ENCODE measurements around the gene TCF4. TPM values are rescaled to one million over a fixed set of nuclear protein-coding genes. Genes with fewer than 3 reads are reported as not detected.

Gene TCF4
- total and polyA plus RNA-seq, 8 donors, result 5.1 to 187 (median 39.9) TPM

GRCh38 chr18:55442561-55442960 is 145.4 kb downstream of the TCF4 start:
- Histone ChIP-seq H3K36me3 (no peaks in the 10 kb centered on the region), H3K9me3 (peaks cover 0 to 9% (median 3%) of the 10 kb centered on the region in 4 donors), H3K4me1 (no peaks in the 10 kb centered on the region), H3K27ac (no peak overlapping the region), H3K27me3 (no peaks in the 10 kb centered on the region), H3K4me3 (no peak overlapping the region)
- 77 to 89% (median 79%) methylated on average over 4 of the region's 4 CpGs for WGBS, 5 donors
- DNase-seq, result no peak
- intact Hi-C loops (cut with DNase I; ENCODE audit: low total_unique reads), result no loop called here
- TF ChIP-seq POLR2AphosphoS5 (IDR thresholded peaks at IDR 0.05) (no peak), POLR2A (IDR thresholded peaks at IDR 0.05) (no peak), EP300 (IDR thresholded peaks at IDR 0.05) (no peak)
- TF ChIP-seq, protein P1, sequence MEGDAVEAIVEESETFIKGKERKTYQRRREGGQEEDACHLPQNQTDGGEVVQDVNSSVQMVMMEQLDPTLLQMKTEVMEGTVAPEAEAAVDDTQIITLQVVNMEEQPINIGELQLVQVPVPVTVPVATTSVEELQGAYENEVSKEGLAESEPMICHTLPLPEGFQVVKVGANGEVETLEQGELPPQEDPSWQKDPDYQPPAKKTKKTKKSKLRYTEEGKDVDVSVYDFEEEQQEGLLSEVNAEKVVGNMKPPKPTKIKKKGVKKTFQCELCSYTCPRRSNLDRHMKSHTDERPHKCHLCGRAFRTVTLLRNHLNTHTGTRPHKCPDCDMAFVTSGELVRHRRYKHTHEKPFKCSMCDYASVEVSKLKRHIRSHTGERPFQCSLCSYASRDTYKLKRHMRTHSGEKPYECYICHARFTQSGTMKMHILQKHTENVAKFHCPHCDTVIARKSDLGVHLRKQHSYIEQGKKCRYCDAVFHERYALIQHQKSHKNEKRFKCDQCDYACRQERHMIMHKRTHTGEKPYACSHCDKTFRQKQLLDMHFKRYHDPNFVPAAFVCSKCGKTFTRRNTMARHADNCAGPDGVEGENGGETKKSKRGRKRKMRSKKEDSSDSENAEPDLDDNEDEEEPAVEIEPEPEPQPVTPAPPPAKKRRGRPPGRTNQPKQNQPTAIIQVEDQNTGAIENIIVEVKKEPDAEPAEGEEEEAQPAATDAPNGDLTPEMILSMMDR (IDR thresholded peaks at IDR 0.05), result no peak

- Histone ChIP-seq H3K27me3 (no peaks in the 10 kb centered on the region), H3K9me3 (peaks cover 0 to 6% (median 2%) of the 10 kb centered on the region in 4 donors), H3K36me3 (no peaks in the 10 kb centered on the region), H3K4me1 (no peaks in the 10 kb centered on the region), H3K27ac (no peak overlapping the region), H3K4me3 (no peak overlapping the region)
- DNase-seq, result no peak
- TF ChIP-seq, protein P1 (IDR thresholded peaks at IDR 0.05), result no peak
- TF ChIP-seq POLR2A (IDR thresholded peaks at IDR 0.05) (no peak), POLR2AphosphoS5 (IDR thresholded peaks at IDR 0.05) (no peak), EP300 (IDR thresholded peaks at IDR 0.05) (no peak)
- intact Hi-C loops (cut with DNase I; ENCODE audit: low total_unique reads), result no loop called here
Measured at GRCh38 chr18:55440988-55441387, 147.0 kb downstream of the TCF4 start.

GRCh38 chr18:55439056-55439455 is 148.9 kb downstream of the TCF4 start:
- no peaks in the 10 kb centered on the region for H3K4me1 ChIP-seq
- no peak overlapping the region for H3K4me3 ChIP-seq
- H3K36me3 ChIP-seq, result no peaks in the 10 kb centered on the region
- TF ChIP-seq EP300 (IDR thresholded peaks at IDR 0.05) (no peak), POLR2A (IDR thresholded peaks at IDR 0.05) (no peak), POLR2AphosphoS5 (IDR thresholded peaks at IDR 0.05) (no peak)
- TF ChIP-seq, protein P1 (IDR thresholded peaks at IDR 0.05), result no peak
- H3K27me3 ChIP-seq, result no peaks in the 10 kb centered on the region
- H3K27ac ChIP-seq, result no peak overlapping the region
- 60 to 82% (median 71%) methylated on average over 3 of the region's 3 CpGs for WGBS, 5 donors
- H3K9me3 ChIP-seq, result no peaks in the 10 kb centered on the region
- no peak for DNase-seq
- intact Hi-C loops (cut with DNase I; ENCODE audit: low total_unique reads), result no loop called here

GRCh38 chr18:55435592-55435991 is 152.4 kb downstream of the TCF4 start:
- H3K27ac ChIP-seq, result no peak overlapping the region
- no peak for DNase-seq
- no peaks in the 10 kb centered on the region for H3K27me3 ChIP-seq
- no peaks in the 10 kb centered on the region for H3K36me3 ChIP-seq
- no peak for TF ChIP-seq POLR2AphosphoS5 (IDR thresholded peaks at IDR 0.05)
- TF ChIP-seq, protein P1 (IDR thresholded peaks at IDR 0.05), result no peak
- TF ChIP-seq EP300 (IDR thresholded peaks at IDR 0.05), result no peak
- no peak for TF ChIP-seq POLR2A (IDR thresholded peaks at IDR 0.05)
- H3K9me3 ChIP-seq, result no peaks in the 10 kb centered on the region
- intact Hi-C loops (cut with DNase I; ENCODE audit: low total_unique reads), result no loop called here
- WGBS, 5 donors, result 75 to 100% (median 92%) methylated on average over 1 of the region's 1 CpG
- H3K4me3 ChIP-seq, result no peak overlapping the region
- peaks cover 0 to 12% (median 0%) of the 10 kb centered on the region in 4 donors for H3K4me1 ChIP-seq

Measured in stomach (tissue), 9 donors.